RWPE2 (cell line): Measurements from ENCODE around the gene CABCOCO1.

Source experiments
- ATAC-seq: fragments of 200-7000 bp; cut with Tn5 transposase; 3 replicates; pipeline ENCODE4 v1.9.1; 2021; ENCODE audit warnings: low read depth
- DNase-seq: peaks from one replicate; pipeline ENCODE4 v3.0.0-alpha.2; 2020; ENCODE audit warnings: low spot score
- H3K27ac ChIP-seq: fragments of 450-650 bp; 2 replicates; pipeline ENCODE4 v1.5.1; 2017; ENCODE audit warnings: mild to moderate bottlenecking; ENCODE audit not compliant: poor library complexity, severe bottlenecking
- H3K27me3 ChIP-seq: fragments of 250-450 bp; sonication (Bioruptor Pico); 2 replicates; pipeline ENCODE4 v1.5.1; 2021; ENCODE audit warnings: mild to moderate bottlenecking, moderate library complexity; ENCODE audit not compliant: insufficient read depth, poor library complexity, severe bottlenecking
- H3K36me3 ChIP-seq: fragments of 250-450 bp; sonication (Bioruptor Pico); 2 replicates; pipeline ENCODE4 v1.5.1; 2020; ENCODE audit warnings: low read depth, mild to moderate bottlenecking, moderate library complexity
- H3K4me1 ChIP-seq: fragments of 250-450 bp; sonication (Bioruptor Pico); 2 replicates; pipeline ENCODE4 v1.5.1; 2021; ENCODE audit warnings: mild to moderate bottlenecking, moderate library complexity; ENCODE audit not compliant: insufficient read depth, poor library complexity, severe bottlenecking
- H3K4me3 ChIP-seq: fragments of 250-450 bp; sonication (Bioruptor Pico); 2 replicates; pipeline ENCODE4 v1.5.1; 2021; ENCODE audit warnings: mild to moderate bottlenecking, moderate library complexity; ENCODE audit not compliant: severe bottlenecking
- H3K9me3 ChIP-seq: fragments of 250-450 bp; sonication (Bioruptor Pico); 2 replicates; pipeline ENCODE4 v1.5.1; 2021; ENCODE audit warnings: mild to moderate bottlenecking, moderate library complexity; ENCODE audit not compliant: severe bottlenecking
- TF ChIP-seq, protein P1 (sequence below): fragments of 450-650 bp; IDR thresholded peaks from one replicate; pipeline ENCODE4 v1.5.1; 2017; ENCODE audit warnings: mild to moderate bottlenecking, moderate library complexity; ENCODE audit not compliant: poor library complexity, severe bottlenecking

Gene CABCOCO1

DNA sequence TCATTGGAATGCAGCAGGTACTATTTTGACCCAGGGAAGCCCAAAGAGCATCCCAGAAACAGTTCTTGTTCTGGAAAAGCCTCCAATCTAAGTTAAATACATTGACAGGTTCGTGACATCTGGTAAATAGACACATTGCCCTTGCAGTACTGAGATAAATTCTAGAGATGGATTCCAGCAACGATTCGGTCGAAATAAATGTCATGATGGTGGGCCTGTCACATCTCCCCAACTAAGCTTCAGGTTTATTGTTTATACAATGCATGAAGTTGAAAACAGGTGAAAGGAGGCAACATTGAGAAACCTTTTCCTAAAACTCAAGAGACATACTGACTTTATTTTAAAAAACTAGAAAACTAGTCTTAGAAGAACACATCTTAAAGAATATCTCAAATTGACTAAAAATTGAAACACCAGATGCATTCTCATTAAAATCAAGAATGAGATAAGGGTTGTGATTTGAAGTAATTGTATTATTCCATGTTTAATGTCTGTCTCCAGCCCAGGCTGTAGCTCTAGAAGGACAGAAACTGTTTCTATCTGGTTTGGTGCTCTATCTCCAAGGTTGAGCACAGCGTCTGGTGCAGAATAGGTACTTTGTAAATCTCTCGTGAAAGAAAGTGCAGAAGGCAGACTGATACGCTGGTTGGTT is 114.0 kb downstream of the CABCOCO1 start:
- Histone ChIP-seq H3K4me3 (no peak overlapping the region), H3K27me3 (no peaks in the 10 kb centered on the region), H3K4me1 (no peaks in the 10 kb centered on the region), H3K27ac (no peak overlapping the region), H3K36me3 (no peaks in the 10 kb centered on the region), H3K9me3 (peaks cover 3% of the 10 kb centered on the region)
- no peak for ATAC-seq
- TF ChIP-seq, protein P1, sequence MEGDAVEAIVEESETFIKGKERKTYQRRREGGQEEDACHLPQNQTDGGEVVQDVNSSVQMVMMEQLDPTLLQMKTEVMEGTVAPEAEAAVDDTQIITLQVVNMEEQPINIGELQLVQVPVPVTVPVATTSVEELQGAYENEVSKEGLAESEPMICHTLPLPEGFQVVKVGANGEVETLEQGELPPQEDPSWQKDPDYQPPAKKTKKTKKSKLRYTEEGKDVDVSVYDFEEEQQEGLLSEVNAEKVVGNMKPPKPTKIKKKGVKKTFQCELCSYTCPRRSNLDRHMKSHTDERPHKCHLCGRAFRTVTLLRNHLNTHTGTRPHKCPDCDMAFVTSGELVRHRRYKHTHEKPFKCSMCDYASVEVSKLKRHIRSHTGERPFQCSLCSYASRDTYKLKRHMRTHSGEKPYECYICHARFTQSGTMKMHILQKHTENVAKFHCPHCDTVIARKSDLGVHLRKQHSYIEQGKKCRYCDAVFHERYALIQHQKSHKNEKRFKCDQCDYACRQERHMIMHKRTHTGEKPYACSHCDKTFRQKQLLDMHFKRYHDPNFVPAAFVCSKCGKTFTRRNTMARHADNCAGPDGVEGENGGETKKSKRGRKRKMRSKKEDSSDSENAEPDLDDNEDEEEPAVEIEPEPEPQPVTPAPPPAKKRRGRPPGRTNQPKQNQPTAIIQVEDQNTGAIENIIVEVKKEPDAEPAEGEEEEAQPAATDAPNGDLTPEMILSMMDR = no peak
- no peak for DNase-seq

DNA sequence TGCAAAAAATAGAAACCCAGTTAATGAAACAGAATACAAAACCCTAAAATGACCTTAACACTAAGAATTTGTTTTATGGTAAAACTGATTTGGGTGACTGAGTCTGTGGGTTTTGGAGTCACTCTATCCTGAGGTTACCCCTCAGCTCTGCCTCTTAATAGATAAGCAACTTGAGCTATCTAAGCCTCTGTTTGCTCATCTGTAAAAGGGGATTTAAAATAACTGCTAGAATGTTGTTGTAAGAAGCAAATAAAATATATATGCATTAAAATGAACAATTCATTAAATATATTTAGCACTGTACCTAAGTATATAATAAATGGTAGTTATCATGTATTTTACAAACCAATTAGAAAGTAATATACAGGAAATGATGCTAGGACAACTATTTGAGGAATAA is 115.4 kb downstream of the CABCOCO1 start:
- Histone ChIP-seq H3K27ac (no peak overlapping the region), H3K27me3 (no peaks in the 10 kb centered on the region), H3K9me3 (peaks cover 3% of the 10 kb centered on the region), H3K4me1 (no peaks in the 10 kb centered on the region), H3K4me3 (no peak overlapping the region), H3K36me3 (no peaks in the 10 kb centered on the region)
- DNase-seq = no peak
- TF ChIP-seq, protein P1 = no peak
- no peak for ATAC-seq

DNA sequence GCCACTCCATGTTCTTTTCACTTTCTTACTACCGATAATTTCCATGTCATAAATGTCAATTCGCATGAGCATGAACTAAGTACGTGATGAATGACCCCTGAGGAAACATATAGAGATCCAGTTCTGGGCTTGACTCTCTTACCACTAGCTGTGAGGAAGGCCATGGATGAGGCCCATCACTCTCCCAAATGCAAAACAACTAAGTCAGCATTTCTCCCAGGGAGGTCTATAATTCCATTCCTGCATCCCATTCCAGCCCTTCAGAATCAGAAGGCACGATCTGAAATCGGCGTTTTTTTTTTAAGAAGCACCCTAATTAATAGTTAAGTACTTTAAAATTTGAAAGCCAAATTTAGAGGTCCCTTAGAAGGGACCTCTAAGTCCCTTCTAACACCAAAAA is 116.5 kb downstream of the CABCOCO1 start:
- H3K9me3 ChIP-seq = peaks cover 3% of the 10 kb centered on the region
- H3K4me1 ChIP-seq = no peaks in the 10 kb centered on the region
- no peak overlapping the region for H3K27ac ChIP-seq
- H3K4me3 ChIP-seq = no peak overlapping the region
- H3K36me3 ChIP-seq = no peaks in the 10 kb centered on the region
- TF ChIP-seq, protein P1 = no peak
- DNase-seq (no peak), ATAC-seq (no peak)
- no peaks in the 10 kb centered on the region for H3K27me3 ChIP-seq

DNA sequence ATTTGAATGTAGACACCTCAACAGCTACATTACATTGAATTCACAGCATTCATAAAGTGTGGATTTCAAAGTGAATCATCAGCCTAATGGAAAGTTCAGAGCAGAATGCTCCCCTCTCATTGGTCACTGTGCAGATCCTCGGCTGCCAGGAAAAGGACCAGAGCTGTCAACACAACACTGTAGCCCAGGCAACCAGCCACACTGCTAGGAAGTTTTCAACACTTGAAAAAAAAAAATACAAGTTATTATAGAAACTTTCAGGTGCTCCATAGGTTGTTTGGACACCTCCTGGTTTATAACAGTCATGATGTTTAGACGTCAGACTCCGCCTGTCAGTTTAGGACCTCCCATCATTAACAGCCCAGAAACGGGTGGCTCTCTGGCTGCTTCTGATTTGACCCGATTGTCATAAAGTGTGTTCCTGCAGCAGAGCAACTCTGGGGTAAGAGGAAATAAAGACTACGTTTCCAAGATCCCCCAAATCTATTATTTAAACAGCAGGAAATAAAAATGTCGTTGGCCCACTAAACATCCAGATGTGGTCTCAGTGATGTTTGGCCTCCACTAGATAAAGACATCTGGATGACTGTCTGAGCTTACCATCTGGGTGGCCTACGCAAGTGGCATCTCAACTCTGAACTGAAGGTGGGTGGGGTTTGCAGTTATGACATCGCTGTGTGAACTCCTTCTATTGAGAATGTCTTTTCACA is 117.4 kb downstream of the CABCOCO1 start:
- Histone ChIP-seq H3K27me3 (no peaks in the 10 kb centered on the region), H3K27ac (no peak overlapping the region), H3K4me3 (no peak overlapping the region), H3K9me3 (peaks cover 3% of the 10 kb centered on the region), H3K36me3 (no peaks in the 10 kb centered on the region), H3K4me1 (no peaks in the 10 kb centered on the region)
- DNase-seq (no peak), ATAC-seq (peak; percentile 88)
- TF ChIP-seq, protein P1 = no peak

DNA sequence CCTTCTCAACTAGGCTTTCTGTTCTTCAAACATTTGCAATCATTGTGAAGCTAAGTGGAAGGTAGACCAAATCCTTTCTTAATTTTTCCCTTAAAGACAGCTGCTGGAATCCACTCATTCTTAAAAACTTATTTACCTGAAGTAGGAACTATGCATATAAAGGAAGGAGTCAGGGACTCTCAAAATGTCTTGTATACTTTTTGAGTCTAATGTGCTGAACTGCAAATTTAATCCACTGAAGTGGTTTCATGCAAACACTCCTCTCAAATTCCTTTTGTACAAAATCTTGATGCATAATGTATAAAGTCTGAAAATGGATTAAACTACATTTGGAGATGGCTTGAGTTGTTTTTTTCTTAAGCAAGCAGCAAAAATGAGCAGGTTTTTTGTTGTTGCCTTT is 118.0 kb downstream of the CABCOCO1 start:
- no peak overlapping the region for H3K4me3 ChIP-seq
- ATAC-seq (no peak), DNase-seq (no peak)
- H3K4me1 ChIP-seq = no peaks in the 10 kb centered on the region
- H3K9me3 ChIP-seq = peaks cover 3% of the 10 kb centered on the region
- TF ChIP-seq, protein P1 = no peak
- H3K27me3 ChIP-seq = no peaks in the 10 kb centered on the region
- no peak overlapping the region for H3K27ac ChIP-seq
- no peaks in the 10 kb centered on the region for H3K36me3 ChIP-seq
